ENCODE results near the gene NUP210.

DNA sequence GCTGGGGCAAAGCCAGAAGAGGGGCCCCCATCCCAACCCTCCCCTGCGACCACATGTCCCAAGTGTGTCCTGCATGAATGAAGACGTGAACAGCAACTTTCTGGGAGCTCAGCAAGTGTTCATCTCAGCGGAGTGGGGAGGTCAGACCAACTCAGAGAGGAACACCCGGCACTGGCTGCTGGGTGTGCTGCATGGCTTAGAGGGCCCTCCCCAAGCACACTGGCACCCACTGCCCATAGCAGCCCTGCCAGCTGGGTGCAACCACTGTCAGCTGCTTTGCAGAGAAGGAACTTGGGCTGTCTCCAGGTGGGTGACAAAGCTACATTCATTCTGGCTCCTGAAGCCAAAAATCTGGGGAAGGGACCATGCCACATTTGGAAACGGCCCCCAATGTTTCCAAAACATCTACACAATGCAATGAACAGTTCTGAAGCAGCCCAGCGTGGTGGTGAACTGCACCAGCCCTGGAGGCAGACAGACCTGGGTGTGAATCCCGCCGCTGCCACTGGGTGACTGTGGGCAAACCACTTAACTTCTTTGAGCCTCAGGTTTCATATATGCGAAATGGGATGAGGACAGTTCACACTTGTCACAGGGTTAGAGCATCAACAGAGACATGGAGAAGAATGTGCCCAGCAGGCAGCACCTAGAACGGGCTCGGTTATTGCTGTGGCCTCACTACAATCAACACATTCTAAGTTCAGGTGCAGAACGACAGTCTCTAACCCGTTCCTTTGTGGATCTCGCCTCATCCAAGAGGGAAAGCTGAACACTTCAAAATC lies 145.4 kb downstream of the NUP210 start:
- TF ChIP-seq EZH2phosphoT487 (IDR thresholded peaks at IDR 0.05; ENCODE audit: unreplicated experiment): no peak
- no peak for TF ChIP-seq CTCF (conservative IDR thresholded peaks at IDR 0.05; ENCODE audit: low read depth in 2 of 2)
- no peak for TF ChIP-seq CREB1 (CRISPR knock-in tag; IDR thresholded peaks at IDR 0.05; ENCODE audit: low read depth)
- TF ChIP-seq EZH2 (IDR thresholded peaks at IDR 0.05; ENCODE audit: low read depth, unreplicated experiment): no peak
- TF ChIP-seq POLR2AphosphoS5 (IDR thresholded peaks at IDR 0.05; ENCODE audit: low read depth): no peak
- no peak for TF ChIP-seq STAT1 (IDR thresholded peaks at IDR 0.05; ENCODE audit: unreplicated experiment)

Data from GM23338 (cell line).